DOHH2 (cell line): ENCODE results near the gene SLC4A1AP.

Experiments
- H3F3A ChIP-seq: fragments of 200-600 bp; sonication (generic), shearing (Covaris generic); 2 replicates; pipeline ENCODE4 v1.6.0; 2016; ENCODE audit warnings: antibody characterized with exemption, mild to moderate bottlenecking; ENCODE audit not compliant: control insufficient read depth, insufficient read depth
- H3K27ac ChIP-seq: fragments of 200-600 bp; sonication (generic); 2 replicates; pipeline ENCODE4 v1.5.1; 2014; ENCODE audit warnings: low read depth, mild to moderate bottlenecking, low read length, moderate library complexity
- H3K27me3 ChIP-seq: fragments of 200-600 bp; sonication (generic); 2 replicates; pipeline ENCODE4 v1.6.1; 2014; ENCODE audit warnings: mild to moderate bottlenecking, low read length, mixed read lengths; ENCODE audit not compliant: control insufficient read depth
- H3K36me3 ChIP-seq: fragments of 200-600 bp; sonication (generic); 2 replicates; pipeline ENCODE4 v1.6.1; 2014; ENCODE audit warnings: mild to moderate bottlenecking, low read length, moderate library complexity, mixed read lengths; ENCODE audit not compliant: control insufficient read depth
- H3K4me1 ChIP-seq: fragments of 200-600 bp; sonication (generic); 2 replicates; pipeline ENCODE4 v1.6.1; 2014; ENCODE audit warnings: mild to moderate bottlenecking, low read length, mixed read lengths; ENCODE audit not compliant: control insufficient read depth
- H3K4me2 ChIP-seq: fragments of 200-600 bp; sonication (generic); 2 replicates; pipeline ENCODE4 v1.6.0; 2014; ENCODE audit warnings: mild to moderate bottlenecking, low read length, moderate library complexity
- H3K4me3 ChIP-seq: fragments of 200-600 bp; sonication (generic); 2 replicates; pipeline ENCODE4 v1.5.1; 2014; ENCODE audit warnings: mild to moderate bottlenecking, low read length, mixed read lengths
- H3K79me2 ChIP-seq: fragments of 200-600 bp; sonication (generic); 2 replicates; pipeline ENCODE4 v1.6.1; 2014; ENCODE audit warnings: mild to moderate bottlenecking, low read length, mixed read lengths; ENCODE audit not compliant: control insufficient read depth
- H3K9me2 ChIP-seq: fragments of 200-600 bp; sonication (generic); replicated peaks from 2 replicates; pipeline ENCODE4 v1.6.1; 2014; ENCODE audit warnings: mild to moderate bottlenecking, low read length, mixed read lengths; ENCODE audit not compliant: control insufficient read depth
- H3K9me3 ChIP-seq: fragments of 200-600 bp; sonication (generic); 2 replicates; pipeline ENCODE4 v1.6.1; 2014; ENCODE audit warnings: antibody characterized with exemption, low read length, mixed read lengths; ENCODE audit not compliant: control insufficient read depth, insufficient read depth
- H4K20me1 ChIP-seq: fragments of 200-600 bp; sonication (generic); 2 replicates; pipeline ENCODE4 v1.6.0; 2014; ENCODE audit warnings: low read depth, mild to moderate bottlenecking, antibody characterized with exemption, low read length, moderate library complexity; ENCODE audit not compliant: control insufficient read depth, insufficient read depth
- EZH2phosphoT487 ChIP-seq: fragments of 200-600 bp; sonication (generic); IDR thresholded peaks from 2 replicates; pipeline ENCODE4 v1.6.1; 2017; ENCODE audit warnings: borderline replicate concordance, mild to moderate bottlenecking, antibody characterized with exemption, low read length, moderate library complexity, mixed read lengths
- TF ChIP-seq, protein P1 (sequence below): fragments of 200-600 bp; sonication (generic); IDR thresholded peaks from one replicate; pipeline ENCODE4 v1.5.1; 2014; ENCODE audit warnings: antibody characterized with exemption, mild to moderate bottlenecking, low read depth, low read length; ENCODE audit not compliant: poor library complexity, severe bottlenecking

SLC4A1AP gene

GRCh38 chr2:27737676-27738348 is 74.1 kb downstream of the SLC4A1AP start:
- Histone ChIP-seq H3K27me3 (peaks cover 6% of the 10 kb centered on the region), H3K9me3 (no peaks in the 10 kb centered on the region), H3K4me3 (no peak overlapping the region), H3K79me2 (no peaks in the 10 kb centered on the region), H3K9me2 (no peaks in the 10 kb centered on the region), H3K36me3 (no peaks in the 10 kb centered on the region), H3K4me2 (no peak overlapping the region), H3K4me1 (no peaks in the 10 kb centered on the region), H3F3A (no peaks in the 10 kb centered on the region), H4K20me1 (no peaks in the 10 kb centered on the region), H3K27ac (no peak overlapping the region)
- TF ChIP-seq, protein P1, sequence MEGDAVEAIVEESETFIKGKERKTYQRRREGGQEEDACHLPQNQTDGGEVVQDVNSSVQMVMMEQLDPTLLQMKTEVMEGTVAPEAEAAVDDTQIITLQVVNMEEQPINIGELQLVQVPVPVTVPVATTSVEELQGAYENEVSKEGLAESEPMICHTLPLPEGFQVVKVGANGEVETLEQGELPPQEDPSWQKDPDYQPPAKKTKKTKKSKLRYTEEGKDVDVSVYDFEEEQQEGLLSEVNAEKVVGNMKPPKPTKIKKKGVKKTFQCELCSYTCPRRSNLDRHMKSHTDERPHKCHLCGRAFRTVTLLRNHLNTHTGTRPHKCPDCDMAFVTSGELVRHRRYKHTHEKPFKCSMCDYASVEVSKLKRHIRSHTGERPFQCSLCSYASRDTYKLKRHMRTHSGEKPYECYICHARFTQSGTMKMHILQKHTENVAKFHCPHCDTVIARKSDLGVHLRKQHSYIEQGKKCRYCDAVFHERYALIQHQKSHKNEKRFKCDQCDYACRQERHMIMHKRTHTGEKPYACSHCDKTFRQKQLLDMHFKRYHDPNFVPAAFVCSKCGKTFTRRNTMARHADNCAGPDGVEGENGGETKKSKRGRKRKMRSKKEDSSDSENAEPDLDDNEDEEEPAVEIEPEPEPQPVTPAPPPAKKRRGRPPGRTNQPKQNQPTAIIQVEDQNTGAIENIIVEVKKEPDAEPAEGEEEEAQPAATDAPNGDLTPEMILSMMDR = no peak
- TF ChIP-seq EZH2phosphoT487 = no peak

GRCh38 chr2:27738349-27739057 is 74.8 kb downstream of the SLC4A1AP start:
- Histone ChIP-seq H3K4me2 (no peak overlapping the region), H3K27me3 (peaks cover 6% of the 10 kb centered on the region), H3K4me1 (no peaks in the 10 kb centered on the region), H3K27ac (no peak overlapping the region), H3K79me2 (no peaks in the 10 kb centered on the region), H3K9me3 (no peaks in the 10 kb centered on the region), H4K20me1 (no peaks in the 10 kb centered on the region), H3K9me2 (no peaks in the 10 kb centered on the region), H3K36me3 (no peaks in the 10 kb centered on the region), H3K4me3 (no peak overlapping the region), H3F3A (no peaks in the 10 kb centered on the region)
- TF ChIP-seq EZH2phosphoT487 = no peak
- TF ChIP-seq, protein P1 = no peak

DNA sequence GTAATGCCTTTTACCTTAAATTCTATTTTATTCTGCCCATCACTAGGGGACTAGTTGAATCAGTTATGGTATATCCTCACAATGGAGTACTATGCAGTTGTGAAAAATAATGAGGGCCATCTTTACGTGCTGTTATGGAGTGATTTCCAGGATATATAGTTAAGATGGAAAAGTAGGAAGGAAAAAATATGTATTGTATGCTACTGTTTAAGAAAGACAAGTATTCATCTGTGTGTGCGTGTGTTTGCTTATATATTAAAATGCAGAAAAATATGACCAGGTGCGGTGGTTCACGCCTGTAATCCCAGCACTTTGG is 75.3 kb downstream of the SLC4A1AP start:
- no peaks in the 10 kb centered on the region for H3K79me2 ChIP-seq
- H3F3A ChIP-seq = no peaks in the 10 kb centered on the region
- H3K4me1 ChIP-seq = no peaks in the 10 kb centered on the region
- no peak overlapping the region for H3K4me3 ChIP-seq
- TF ChIP-seq EZH2phosphoT487 = no peak
- TF ChIP-seq, protein P1 = no peak
- H3K36me3 ChIP-seq = no peaks in the 10 kb centered on the region
- H3K9me3 ChIP-seq = no peaks in the 10 kb centered on the region
- H3K4me2 ChIP-seq = no peak overlapping the region
- H3K27me3 ChIP-seq = peaks cover 6% of the 10 kb centered on the region
- H3K9me2 ChIP-seq = no peaks in the 10 kb centered on the region
- H4K20me1 ChIP-seq = no peaks in the 10 kb centered on the region
- H3K27ac ChIP-seq = no peak overlapping the region
